GM12878 (cell line): Measurements from ENCODE around the gene FASTK. TPM values are rescaled to one million over a fixed set of nuclear protein-coding genes. Genes with fewer than 3 reads are reported as not detected.

ENCODE experiments used
- CBX5 ChIP-seq: sonication (generic); IDR thresholded peaks from 2 replicates; pipeline ENCODE4 v1.6.1; 2016; ENCODE audit warnings: low read depth, moderate library complexity, mild to moderate bottlenecking, inconsistent platforms
- MXI1 ChIP-seq: fragments of 150-350 bp; IDR thresholded peaks from 2 replicates; pipeline ENCODE4 v1.6.1; 2011; ENCODE audit warnings: low read depth, mild to moderate bottlenecking, inconsistent platforms, low read length, improper control_type of control experiment
- NR2C2 ChIP-seq: IDR thresholded peaks from 2 replicates; pipeline ENCODE4 v1.6.1; 2011; ENCODE audit warnings: borderline replicate concordance, low read depth; ENCODE audit not compliant: control insufficient read depth, insufficient read length
- POU2F2 ChIP-seq: IDR thresholded peaks from 3 replicates; pipeline ENCODE4 v1.6.1; 2011; ENCODE audit warnings: low read depth, mild to moderate bottlenecking, low read length, borderline replicate concordance
- ZNF274 ChIP-seq: IDR thresholded peaks from one replicate; pipeline ENCODE4 v1.8.0; 2011; ENCODE audit not compliant: insufficient read length, insufficient read depth
- polyA plus RNA-seq, 11 experiments: library from polyadenylated mRNA; depleted of rRNA in 4 of 11; unstranded in 6 of 11; stranded (reverse) in 5 of 11; fragments of >200 nt; fragmentation: Nextera tagmentation in 4 of 11; fragmentation: Illumina TruSeq in 1 of 11; extraction: Ambion mirVana in 4 of 11; extraction: Trizol in 1 of 11; gene quantifications; 1 replicate in 1 of 11; 2 replicates in 10 of 11; pipeline versions ENCODE4 v1.2.1 to v1.2.3, GENCODE V29; 2011 to 2016; ENCODE audit warnings: inconsistent platforms in 2 of 11, missing spikeins in 2 of 11, low read depth in 1 of 11
- total RNA-seq, 4 experiments: library from RNA; depleted of rRNA in 3 of 4; stranded (reverse); fragments of >200 nt in 3 of 4; fragmentation: Illumina TruSeq in 1 of 4; extraction: Trizol in 1 of 4; gene quantifications; 2 replicates each; pipeline versions ENCODE4 v1.2.1 to v1.2.3, GENCODE V29; 2013 to 2021
- TF ChIP-seq, protein P1 (sequence below): fragments of 450-650 bp; IDR thresholded peaks from 2 replicates; pipeline ENCODE4 v1.6.1; 2018; ENCODE audit warnings: mild to moderate bottlenecking, low read depth, moderate library complexity; ENCODE audit not compliant: partially characterized antibody
- TF ChIP-seq, protein P2 (sequence below): fragments of 450-650 bp; IDR thresholded peaks from 2 replicates; pipeline ENCODE4 v1.6.1; 2018; ENCODE audit warnings: borderline replicate concordance, mild to moderate bottlenecking; ENCODE audit not compliant: partially characterized antibody
- TF ChIP-seq, protein P3 (sequence below): fragments of 450-650 bp; IDR thresholded peaks from 2 replicates; pipeline ENCODE4 v1.6.1; 2017; ENCODE audit warnings: mild to moderate bottlenecking, moderate library complexity

FASTK gene
- total and polyA plus RNA-seq, 10 of the 15 experiments (the other 5 are each of a cell fraction or from before 2014, with no cell fraction given) = 0.19 to 102 (median 54.5) TPM

DNA sequence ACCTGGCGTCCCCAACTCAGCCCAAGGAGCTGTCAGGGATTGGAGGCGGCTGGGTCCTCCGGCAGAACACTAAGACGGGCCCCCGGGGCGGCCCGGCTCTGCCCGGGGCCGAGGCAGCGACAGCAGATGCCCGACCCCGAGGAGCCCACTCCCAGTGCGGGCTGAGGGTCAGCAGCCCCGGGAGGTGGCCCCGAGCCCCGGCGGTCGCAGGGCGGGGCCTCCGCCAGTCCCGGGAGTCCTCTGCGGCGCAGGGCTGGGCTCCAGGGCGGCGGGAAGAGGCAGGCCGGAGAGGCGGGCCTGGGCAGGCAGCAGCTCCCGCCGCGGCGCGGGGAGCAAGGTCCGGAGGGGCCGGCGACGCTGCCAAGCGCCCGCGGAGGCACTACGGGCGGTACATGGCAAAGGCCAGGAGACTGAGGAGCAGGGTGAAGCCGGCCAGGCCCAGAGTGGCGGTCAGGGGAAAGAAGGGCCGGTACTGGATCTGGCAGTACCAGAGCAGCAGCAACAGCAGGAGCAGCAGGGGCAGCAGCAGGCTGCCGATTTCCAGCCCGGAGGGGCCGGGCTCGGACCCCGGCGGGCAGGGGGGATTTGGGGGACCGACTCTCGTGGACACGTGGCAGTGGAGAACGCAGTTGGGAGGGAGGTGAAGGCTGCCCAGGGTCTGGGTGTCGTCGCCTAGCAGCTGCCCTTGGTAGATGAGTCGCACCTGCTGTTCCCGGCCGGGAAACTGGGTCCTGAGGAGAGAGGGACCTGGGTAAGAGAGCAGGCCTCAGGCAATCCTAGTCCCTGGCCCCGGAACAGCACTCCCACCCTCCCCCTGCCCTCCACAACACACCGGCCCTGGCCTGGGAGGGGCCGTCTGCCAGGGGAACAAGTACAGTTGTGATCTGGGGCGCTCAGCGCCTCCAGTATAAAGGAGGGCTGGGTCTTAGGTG, 827 bp upstream of the FASTK start (continued):
- TF ChIP-seq, protein P1, sequence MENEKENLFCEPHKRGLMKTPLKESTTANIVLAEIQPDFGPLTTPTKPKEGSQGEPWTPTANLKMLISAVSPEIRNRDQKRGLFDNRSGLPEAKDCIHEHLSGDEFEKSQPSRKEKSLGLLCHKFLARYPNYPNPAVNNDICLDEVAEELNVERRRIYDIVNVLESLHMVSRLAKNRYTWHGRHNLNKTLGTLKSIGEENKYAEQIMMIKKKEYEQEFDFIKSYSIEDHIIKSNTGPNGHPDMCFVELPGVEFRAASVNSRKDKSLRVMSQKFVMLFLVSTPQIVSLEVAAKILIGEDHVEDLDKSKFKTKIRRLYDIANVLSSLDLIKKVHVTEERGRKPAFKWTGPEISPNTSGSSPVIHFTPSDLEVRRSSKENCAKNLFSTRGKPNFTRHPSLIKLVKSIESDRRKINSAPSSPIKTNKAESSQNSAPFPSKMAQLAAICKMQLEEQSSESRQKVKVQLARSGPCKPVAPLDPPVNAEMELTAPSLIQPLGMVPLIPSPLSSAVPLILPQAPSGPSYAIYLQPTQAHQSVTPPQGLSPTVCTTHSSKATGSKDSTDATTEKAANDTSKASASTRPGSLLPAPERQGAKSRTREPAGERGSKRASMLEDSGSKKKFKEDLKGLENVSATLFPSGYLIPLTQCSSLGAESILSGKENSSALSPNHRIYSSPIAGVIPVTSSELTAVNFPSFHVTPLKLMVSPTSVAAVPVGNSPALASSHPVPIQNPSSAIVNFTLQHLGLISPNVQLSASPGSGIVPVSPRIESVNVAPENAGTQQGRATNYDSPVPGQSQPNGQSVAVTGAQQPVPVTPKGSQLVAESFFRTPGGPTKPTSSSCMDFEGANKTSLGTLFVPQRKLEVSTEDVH = no peak
- TF ChIP-seq MXI1 (no peak), ZNF274 (no peak), NR2C2 (no peak), POU2F2 (no peak), CBX5 (no peak)
- TF ChIP-seq, protein P2, sequence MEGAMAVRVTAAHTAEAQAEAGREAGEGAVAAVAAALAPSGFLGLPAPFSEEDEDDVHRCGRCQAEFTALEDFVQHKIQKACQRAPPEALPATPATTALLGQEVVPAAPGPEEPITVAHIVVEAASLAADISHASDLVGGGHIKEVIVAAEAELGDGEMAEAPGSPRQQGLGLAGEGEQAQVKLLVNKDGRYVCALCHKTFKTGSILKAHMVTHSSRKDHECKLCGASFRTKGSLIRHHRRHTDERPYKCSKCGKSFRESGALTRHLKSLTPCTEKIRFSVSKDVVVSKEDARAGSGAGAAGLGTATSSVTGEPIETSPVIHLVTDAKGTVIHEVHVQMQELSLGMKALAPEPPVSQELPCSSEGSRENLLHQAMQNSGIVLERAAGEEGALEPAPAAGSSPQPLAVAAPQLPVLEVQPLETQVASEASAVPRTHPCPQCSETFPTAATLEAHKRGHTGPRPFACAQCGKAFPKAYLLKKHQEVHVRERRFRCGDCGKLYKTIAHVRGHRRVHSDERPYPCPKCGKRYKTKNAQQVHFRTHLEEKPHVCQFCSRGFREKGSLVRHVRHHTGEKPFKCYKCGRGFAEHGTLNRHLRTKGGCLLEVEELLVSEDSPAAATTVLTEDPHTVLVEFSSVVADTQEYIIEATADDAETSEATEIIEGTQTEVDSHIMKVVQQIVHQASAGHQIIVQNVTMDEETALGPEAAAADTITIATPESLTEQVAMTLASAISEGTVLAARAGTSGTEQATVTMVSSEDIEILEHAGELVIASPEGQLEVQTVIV = no peak
- TF ChIP-seq, protein P3, sequence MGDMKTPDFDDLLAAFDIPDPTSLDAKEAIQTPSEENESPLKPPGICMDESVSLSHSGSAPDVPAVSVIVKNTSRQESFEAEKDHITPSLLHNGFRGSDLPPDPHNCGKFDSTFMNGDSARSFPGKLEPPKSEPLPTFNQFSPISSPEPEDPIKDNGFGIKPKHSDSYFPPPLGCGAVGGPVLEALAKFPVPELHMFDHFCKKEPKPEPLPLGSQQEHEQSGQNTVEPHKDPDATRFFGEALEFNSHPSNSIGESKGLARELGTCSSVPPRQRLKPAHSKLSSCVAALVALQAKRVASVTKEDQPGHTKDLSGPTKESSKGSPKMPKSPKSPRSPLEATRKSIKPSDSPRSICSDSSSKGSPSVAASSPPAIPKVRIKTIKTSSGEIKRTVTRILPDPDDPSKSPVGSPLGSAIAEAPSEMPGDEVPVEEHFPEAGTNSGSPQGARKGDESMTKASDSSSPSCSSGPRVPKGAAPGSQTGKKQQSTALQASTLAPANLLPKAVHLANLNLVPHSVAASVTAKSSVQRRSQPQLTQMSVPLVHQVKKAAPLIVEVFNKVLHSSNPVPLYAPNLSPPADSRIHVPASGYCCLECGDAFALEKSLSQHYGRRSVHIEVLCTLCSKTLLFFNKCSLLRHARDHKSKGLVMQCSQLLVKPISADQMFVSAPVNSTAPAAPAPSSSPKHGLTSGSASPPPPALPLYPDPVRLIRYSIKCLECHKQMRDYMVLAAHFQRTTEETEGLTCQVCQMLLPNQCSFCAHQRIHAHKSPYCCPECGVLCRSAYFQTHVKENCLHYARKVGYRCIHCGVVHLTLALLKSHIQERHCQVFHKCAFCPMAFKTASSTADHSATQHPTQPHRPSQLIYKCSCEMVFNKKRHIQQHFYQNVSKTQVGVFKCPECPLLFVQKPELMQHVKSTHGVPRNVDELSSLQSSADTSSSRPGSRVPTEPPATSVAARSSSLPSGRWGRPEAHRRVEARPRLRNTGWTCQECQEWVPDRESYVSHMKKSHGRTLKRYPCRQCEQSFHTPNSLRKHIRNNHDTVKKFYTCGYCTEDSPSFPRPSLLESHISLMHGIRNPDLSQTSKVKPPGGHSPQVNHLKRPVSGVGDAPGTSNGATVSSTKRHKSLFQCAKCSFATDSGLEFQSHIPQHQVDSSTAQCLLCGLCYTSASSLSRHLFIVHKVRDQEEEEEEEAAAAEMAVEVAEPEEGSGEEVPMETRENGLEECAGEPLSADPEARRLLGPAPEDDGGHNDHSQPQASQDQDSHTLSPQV = no peak
